NT2/D1 (cell line): ENCODE measurements around the gene ANKRD60.

Experiments used
- YY1 ChIP-seq: IDR thresholded peaks from 2 replicates; pipeline ENCODE4 v1.6.1; 2011; ENCODE audit not compliant: insufficient read length, insufficient read depth
- ZNF274 ChIP-seq: IDR thresholded peaks from 2 replicates; pipeline ENCODE4 v1.6.1; 2011; ENCODE audit warnings: mild to moderate bottlenecking, low read depth, low read length

DNA sequence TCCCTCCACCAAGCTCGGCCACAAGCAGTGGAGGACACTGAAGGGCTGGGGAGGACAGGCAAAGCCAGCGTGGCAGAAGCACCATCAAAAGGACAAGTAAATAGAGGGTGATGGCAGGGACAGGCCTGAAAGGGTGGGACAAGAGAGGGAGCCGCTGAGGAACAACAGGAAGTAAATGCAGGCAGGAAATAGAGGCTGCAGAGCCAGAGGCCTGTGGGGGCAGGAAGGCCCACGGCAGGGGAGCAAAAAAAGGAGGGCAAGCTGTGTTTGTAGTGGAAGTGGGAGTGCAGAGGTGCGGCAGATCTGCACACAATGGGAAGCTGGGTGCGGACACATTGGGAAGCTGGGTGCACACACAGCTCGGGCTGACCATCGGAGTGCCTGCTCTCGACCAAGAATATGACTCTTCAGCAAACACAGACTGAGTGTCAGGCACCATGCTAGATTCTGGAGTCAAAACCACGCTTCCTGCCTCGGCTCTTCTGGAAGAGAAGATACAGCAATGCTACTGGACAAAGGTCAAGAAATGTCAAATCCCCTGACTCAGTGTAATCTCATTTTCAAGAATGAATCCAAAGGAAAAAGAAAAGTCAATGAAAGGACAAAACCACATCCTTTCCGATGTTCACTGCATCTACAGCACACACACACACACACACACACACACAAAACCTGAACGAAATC, 40.6 kb upstream of the ANKRD60 start:
- TF ChIP-seq YY1, result no peak
- TF ChIP-seq ZNF274, result no peak
